HTERT RPE-1 (cell line): ENCODE results near the gene HMOX2.

ENCODE experiments used
- in situ Hi-C: fragments of 300-500 bp; cut with MboI; formaldehyde crosslinking; loops from 4 replicates; pipeline ENCODE4 v1.14.3; 2020; ENCODE audit warnings: low sequenced_read_pairs

Gene HMOX2

GRCh38 chr16:4475880-4476788 is at the start of gene HMOX2:
Gene HMOX2, plus strand, starts transcription at chr16:4476398. Its CDS starts 29,127 bp downstream, at chr16:4505525.
- in situ Hi-C loops, result no loop called here

GRCh38 chr16:4426722-4427372 is 49.4 kb upstream of the HMOX2 start:
- in situ Hi-C loops, result no loop called here

GRCh38 chr16:4428500-4428899 is 47.7 kb upstream of the HMOX2 start:
- in situ Hi-C loops, result no loop called here

GRCh38 chr16:4431023-4431422 is 45.2 kb upstream of the HMOX2 start:
- in situ Hi-C loops, result no loop called here

GRCh38 chr16:4433228-4433627 is 43.0 kb upstream of the HMOX2 start:
- in situ Hi-C loops, result no loop called here

- in situ Hi-C loops, result no loop called here
Observed at GRCh38 chr16:4433914-4434787, 42.0 kb upstream of the HMOX2 start.

GRCh38 chr16:4435337-4436067 is 40.7 kb upstream of the HMOX2 start:
- in situ Hi-C loops, result no loop called here

GRCh38 chr16:4437366-4437765 is 38.8 kb upstream of the HMOX2 start:
- in situ Hi-C loops, result no loop called here

GRCh38 chr16:4442371-4442770 is 33.8 kb upstream of the HMOX2 start:
- in situ Hi-C loops, result no loop called here

- in situ Hi-C loops, result no loop called here
Observed at GRCh38 chr16:4443271-4443670, 32.9 kb upstream of the HMOX2 start.

- in situ Hi-C loops, result no loop called here
Observed at GRCh38 chr16:4443986-4444385, 32.2 kb upstream of the HMOX2 start.

GRCh38 chr16:4450430-4450829 is 25.8 kb upstream of the HMOX2 start:
- in situ Hi-C loops, result no loop called here

- in situ Hi-C loops, result no loop called here
Observed at GRCh38 chr16:4450931-4451519, 25.2 kb upstream of the HMOX2 start.

GRCh38 chr16:4452674-4453073 is 23.5 kb upstream of the HMOX2 start:
- in situ Hi-C loops, result no loop called here

- in situ Hi-C loops, result no loop called here
Observed at GRCh38 chr16:4454623-4455022, 21.6 kb upstream of the HMOX2 start.

GRCh38 chr16:4455081-4455480 is 21.1 kb upstream of the HMOX2 start:
- in situ Hi-C loops, result no loop called here

GRCh38 chr16:4455951-4456350 is 20.2 kb upstream of the HMOX2 start:
- in situ Hi-C loops, result no loop called here

- in situ Hi-C loops, result no loop called here
Observed at GRCh38 chr16:4460936-4461249, 15.3 kb upstream of the HMOX2 start.

GRCh38 chr16:4461250-4462085 is 14.7 kb upstream of the HMOX2 start:
- in situ Hi-C loops, result no loop called here
